ENCODE measurements around the gene NRAS.

The NRAS gene

DNA sequence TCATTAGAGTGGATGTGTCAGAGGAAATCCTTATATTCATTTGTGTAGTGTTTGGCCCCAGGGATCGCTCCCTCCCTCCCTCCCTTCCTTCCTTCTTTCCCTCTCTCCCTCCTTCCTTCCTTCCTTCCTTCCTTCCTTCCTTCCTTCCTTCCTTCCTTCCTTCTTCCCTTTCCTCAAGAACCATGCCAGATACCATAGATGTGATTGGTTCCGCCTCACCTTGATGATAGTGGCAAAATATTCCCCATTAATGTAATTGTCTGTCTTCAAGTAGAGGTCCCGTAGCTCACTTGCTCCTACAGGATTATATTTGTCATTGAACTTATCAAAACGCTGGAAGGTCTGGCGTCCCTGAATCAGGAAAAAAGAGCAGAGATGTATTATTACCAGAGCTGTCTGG is 38.9 kb downstream of the NRAS start:
- DNase-seq (ENCODE audit: low spot score): no peak
- TF ChIP-seq, protein P1, sequence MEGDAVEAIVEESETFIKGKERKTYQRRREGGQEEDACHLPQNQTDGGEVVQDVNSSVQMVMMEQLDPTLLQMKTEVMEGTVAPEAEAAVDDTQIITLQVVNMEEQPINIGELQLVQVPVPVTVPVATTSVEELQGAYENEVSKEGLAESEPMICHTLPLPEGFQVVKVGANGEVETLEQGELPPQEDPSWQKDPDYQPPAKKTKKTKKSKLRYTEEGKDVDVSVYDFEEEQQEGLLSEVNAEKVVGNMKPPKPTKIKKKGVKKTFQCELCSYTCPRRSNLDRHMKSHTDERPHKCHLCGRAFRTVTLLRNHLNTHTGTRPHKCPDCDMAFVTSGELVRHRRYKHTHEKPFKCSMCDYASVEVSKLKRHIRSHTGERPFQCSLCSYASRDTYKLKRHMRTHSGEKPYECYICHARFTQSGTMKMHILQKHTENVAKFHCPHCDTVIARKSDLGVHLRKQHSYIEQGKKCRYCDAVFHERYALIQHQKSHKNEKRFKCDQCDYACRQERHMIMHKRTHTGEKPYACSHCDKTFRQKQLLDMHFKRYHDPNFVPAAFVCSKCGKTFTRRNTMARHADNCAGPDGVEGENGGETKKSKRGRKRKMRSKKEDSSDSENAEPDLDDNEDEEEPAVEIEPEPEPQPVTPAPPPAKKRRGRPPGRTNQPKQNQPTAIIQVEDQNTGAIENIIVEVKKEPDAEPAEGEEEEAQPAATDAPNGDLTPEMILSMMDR (IDR thresholded peaks at IDR 0.05; ENCODE audit: extremely low read depth, missing control alignments): no peak

DNA sequence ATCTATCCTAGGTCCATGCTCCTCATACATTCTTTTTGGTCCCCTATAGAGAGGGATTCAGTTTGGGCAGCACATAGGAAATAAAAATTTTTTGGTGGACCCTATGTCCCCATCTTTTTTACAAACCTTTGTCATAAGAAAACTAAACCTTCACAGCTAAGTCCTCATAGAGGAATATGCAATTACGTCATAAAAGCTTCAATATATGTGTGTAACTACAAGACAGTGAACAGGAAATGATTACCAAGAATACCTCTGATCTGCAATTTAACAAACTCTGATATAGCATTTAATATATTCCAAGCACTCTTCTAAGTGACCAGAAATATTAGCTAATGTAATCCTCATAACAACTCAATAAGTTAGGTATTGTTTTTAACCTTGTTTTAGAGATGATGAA is 40.5 kb downstream of the NRAS start:
- TF ChIP-seq, protein P1 (IDR thresholded peaks at IDR 0.05; ENCODE audit: extremely low read depth, missing control alignments): no peak
- DNase-seq (ENCODE audit: low spot score): no peak

DNA sequence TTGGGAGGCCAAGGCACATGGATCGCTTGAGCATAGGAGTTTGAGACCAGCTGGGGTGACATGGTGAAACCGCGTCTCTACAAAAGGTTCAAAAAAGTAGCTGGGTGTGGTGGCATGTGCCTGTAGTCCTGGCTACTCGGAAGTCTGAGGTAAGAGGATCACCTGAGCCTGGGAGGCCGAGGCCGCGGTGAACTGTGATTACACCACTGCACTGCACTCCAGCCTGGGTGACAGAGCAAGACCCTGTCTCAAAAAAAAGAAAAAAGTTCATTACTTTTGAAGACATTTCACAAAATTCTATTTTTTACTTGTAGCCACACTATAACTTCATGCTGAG is 44.7 kb downstream of the NRAS start:
- TF ChIP-seq, protein P1 (IDR thresholded peaks at IDR 0.05; ENCODE audit: extremely low read depth, missing control alignments): no peak
- DNase-seq (ENCODE audit: low spot score): no peak

- TF ChIP-seq, protein P1 (IDR thresholded peaks at IDR 0.05; ENCODE audit: extremely low read depth, missing control alignments): no peak
- DNase-seq (ENCODE audit: low spot score): peak; percentile 36
These were observed 45.3 kb downstream of the NRAS start for GRCh38 chr1:114671011-114671938.

- peak; percentile 94 for DNase-seq (ENCODE audit: low spot score)
- TF ChIP-seq, protein P1 (IDR thresholded peaks at IDR 0.05; ENCODE audit: extremely low read depth, missing control alignments): no peak
These were observed 46.2 kb downstream of the NRAS start for GRCh38 chr1:114670083-114671010.

GRCh38 chr1:114669562-114670082 is 46.9 kb downstream of the NRAS start, which contains the start of gene DENND2C:
Gene DENND2C, minus strand, starts transcription at chr1:114670049. Its CDS starts 44,065 bp downstream, at chr1:114625984.
- TF ChIP-seq, protein P1 (IDR thresholded peaks at IDR 0.05; ENCODE audit: extremely low read depth, missing control alignments): no peak
- no peak for DNase-seq (ENCODE audit: low spot score)

Data from GM20000 (cell line).